DMS79 treated with DMSO at 0.1 percent for 48 hours (cell line): ENCODE measurements around the gene UGT1A7.

Source experiments
- DNase-seq: peaks from one replicate; lab custom pipeline; 2025; lab: John Stamatoyannopoulos, UW

Gene UGT1A7

DNA sequence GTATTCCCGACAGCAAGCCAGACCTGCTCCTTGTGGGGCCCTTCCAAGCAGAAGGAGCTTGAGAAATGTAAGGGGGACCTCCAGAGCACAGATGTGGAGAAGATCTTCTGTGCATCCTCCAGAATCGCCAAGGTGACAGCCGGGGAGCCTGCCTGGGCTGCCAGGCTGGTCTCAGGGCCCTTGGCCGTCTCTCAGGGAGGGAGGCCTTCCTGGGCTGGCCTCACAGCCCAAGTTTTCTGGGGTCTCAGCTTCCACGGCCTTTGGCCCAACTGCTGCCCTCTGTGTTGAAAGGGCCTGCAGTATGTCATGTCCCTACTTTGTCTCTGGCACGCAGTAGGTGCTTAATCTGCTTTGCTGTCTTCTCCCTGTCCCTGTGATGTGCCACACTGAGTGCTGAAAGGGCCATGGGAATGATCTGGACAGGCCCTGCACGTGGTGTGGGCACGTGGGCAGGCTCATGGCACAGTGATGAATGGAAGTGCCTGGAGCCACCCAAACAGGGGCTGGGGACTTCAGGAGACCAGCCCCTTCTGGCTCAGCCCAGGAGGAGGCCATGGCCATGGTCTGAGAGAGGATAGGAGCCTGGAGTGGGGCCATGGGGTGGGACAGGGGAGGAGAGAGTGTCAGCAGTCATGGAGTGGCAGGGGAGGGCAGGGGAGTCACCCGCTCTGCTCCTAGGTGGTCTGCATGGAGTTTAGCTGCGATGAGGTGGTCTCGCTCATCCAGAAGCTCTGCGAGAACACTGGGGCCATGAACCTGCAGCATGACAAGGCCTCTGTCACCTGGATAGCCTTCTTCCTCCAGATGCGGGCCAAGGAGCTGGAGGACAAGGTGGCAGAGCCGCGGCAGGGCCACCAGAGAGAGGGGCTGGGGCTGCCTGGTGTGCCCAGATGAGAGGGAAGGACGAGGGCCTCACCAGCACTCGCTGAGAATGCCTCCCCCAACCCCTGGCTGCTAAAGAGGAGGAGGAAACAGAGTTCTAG lies 137.2 kb downstream of the UGT1A7 start:
- DNase-seq = no peak

DNA sequence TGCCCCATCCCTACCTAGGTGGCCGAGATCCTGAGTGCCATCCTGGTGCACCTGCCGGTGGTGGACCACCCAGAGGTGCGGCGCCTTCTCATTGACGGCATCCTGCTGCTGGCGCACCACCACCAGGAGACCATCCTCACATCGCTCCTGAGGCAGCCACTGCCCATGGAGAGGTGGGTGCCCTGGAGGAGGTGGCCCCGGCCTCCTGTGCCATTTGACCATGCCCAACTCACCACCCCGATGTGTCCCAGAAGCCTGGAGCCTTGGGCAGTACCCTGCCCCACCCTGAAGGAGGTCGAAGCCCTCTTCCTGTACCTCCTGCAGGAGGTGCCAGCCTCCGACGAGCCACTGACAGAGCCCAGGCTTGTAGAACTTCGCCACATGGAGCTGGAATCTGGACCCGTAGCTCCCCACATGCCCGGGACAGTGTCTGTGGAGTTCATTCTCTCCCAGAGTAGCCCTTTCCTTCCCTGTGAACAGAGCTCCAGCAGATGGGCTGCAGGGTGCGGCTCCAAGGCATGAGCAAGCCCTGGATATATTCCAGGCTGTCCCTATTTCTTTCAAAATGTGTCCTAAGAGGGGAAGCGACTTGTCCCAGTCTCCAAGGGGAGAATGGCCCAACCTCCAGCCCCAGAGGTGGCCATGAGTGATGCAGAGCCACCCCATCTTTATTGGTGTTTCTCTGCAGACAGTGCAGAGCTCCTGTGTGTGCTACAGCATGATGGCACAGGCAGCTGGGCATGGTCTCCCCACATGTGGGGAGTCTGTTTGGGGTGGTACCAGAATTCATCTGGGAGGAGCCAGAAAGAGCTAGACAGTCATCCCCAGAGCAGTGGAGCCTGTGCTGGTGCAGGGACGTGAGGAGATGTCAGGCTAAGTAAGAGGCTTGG lies 138.4 kb downstream of the UGT1A7 start:
- no peak for DNase-seq

DNA sequence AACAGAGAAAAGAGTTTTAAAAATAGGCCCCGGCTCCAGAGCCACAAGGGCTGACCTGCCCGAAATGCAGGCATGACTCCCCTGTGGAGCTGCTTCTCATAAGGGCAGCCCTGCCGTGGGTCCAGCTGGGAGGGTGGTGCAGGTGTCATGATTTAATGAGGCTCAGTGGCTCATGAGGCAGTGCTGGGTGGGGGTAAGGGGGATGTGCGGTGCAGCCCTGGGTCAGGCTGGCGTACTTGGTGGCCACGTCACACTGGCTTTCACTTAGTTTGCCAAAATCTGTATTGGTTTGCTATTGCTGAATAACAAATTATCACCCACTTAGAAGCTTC lies 139.0 kb downstream of the UGT1A7 start:
- no peak for DNase-seq

DNA sequence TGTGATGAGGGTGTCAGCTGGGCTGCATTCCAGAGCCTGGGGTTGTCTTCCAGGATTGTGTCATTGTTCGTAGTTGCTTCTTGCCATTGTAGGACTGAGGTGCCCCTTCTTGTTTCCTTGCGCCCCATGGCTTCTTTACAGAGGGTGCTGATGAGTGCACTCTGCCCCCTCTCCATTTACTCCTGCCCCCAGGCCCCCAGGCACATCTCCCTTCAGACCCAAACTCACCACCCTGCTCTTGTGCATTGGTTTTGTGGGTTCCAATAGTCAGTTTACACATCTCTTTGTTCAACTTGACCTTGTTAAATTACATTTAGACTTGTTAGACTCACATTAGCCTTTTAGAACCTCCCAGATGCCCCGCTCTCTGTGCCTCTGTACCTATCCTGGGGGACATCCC lies 139.5 kb downstream of the UGT1A7 start:
- DNase-seq = no peak

DNA sequence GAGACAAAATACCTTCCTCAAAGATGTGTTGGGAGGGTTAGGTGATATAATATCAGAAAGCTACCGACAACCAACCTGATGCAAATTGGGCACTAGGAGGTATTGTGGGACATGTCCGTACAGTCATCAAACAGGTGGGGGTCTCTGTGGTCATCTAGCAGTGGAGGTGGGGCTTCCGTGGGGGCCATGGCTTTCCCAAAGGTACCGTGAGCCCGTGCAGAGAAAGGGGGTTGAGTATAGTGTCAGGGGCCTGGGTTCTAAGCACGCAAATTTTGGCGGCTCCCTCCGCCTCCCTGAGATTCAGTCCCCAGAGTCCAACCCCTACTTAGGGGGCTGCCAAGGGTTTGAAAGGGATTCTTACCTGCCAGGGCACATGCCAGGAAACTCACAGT lies 140.0 kb downstream of the UGT1A7 start:
- no peak for DNase-seq

DNA sequence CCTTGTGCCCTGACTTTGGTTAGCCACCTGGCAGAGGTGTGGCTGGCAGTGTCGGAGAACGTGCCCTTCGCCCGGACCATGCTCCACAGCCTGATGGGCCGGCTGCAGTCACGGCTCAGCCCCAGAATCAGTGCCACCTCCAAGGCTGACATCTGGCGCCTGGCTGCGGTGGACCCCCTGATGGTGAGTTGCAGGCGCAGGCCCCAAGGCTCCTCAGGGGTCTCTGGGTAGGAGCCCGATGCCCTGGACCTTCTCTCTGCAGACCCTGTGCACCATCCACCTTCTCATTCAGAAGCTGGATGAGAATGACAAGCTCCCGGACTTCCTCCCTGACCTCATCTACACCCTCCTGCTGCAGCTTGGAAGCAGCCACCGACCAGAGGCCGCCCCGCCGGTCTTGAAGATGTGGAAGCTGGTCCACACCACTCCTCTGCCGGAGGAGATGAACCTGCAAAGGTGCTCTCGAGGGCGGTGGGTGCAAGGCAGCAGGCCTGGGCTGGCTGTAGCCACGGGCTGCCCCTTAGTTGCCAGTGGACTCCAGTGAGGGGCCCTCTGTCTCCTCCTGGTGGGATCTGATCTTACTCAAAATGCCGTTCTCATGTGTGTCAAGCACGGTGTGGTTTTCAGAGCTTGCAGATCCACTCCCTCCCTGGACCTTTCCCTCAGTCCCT lies 140.5 kb downstream of the UGT1A7 start:
- no peak for DNase-seq
